Mesothelial cell of epicardium (in vitro differentiated cells): ENCODE data around the gene KLHL3. TPM values are rescaled to one million over a fixed set of nuclear protein-coding genes. Genes with fewer than 3 reads are reported as not detected.

ENCODE experiments used
- DNase-seq, 2 experiments: peaks; one replicate each; pipeline ENCODE4 v3.0.0; 2021; ENCODE audit warnings: low spot score in 2 of 2; ENCODE audit not compliant: unreplicated experiment in 2 of 2
- H3K27ac Mint-ChIP-seq: 2 replicates; pipeline ENCODE4 v1.8.0; 2021; ENCODE audit warnings: mixed read lengths
- H3K27me3 Mint-ChIP-seq: 2 replicates; pipeline ENCODE4 v1.8.0; 2021; ENCODE audit warnings: low read depth, mixed read lengths
- H3K36me3 Mint-ChIP-seq: 2 replicates; pipeline ENCODE4 v1.8.0; 2021; ENCODE audit warnings: mixed read lengths
- H3K4me1 Mint-ChIP-seq: 2 replicates; pipeline ENCODE4 v1.8.0; 2021; ENCODE audit warnings: mixed read lengths
- H3K4me3 Mint-ChIP-seq: 2 replicates; pipeline ENCODE4 v1.8.0; 2021; ENCODE audit warnings: mild to moderate bottlenecking, moderate library complexity, mixed read lengths
- H3K9me3 Mint-ChIP-seq: 2 replicates; pipeline ENCODE4 v1.8.0; 2021; ENCODE audit warnings: mixed read lengths
- total RNA-seq: library from RNA; stranded (reverse); gene quantifications from 3 replicates; pipeline ENCODE4 v1.2.1, GENCODE V29; 2021
- TF ChIP-seq, protein P1 (sequence below): fragments of 200-600 bp; sonication (generic); IDR thresholded peaks from one replicate; pipeline ENCODE4 v1.5.0; 2021; ENCODE audit warnings: antibody characterized with exemption; ENCODE audit not compliant: unreplicated experiment

Gene KLHL3
- total RNA-seq, 1 donor from 2014 or later, result 13.1 TPM

DNA sequence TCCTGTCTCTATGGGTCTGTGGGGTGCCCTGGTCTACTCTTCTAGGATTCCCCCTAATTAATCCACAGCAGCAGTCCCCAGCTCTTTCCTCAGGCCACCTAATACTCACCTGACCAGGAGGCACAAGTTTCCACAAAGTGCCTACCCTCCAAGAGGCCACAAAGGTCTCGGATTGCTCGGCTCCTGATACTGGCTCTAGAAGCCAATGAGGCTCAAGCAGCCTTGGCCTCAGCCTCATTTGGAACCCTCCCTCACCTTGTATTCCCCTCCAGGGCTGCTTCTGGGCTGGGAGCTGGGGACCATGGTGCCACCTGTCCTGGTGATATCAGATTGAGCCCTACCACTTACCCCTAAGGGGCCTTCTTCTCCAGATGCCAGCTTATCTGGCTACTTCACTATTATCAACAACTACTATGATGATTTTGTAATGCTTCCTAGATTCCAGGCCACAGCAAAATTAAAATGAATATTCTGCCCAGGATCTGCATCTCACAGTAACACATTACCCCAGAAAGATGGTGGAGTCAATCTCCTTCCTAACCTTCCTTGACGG is 133.1 kb downstream of the KLHL3 start:
- TF ChIP-seq, protein P1, sequence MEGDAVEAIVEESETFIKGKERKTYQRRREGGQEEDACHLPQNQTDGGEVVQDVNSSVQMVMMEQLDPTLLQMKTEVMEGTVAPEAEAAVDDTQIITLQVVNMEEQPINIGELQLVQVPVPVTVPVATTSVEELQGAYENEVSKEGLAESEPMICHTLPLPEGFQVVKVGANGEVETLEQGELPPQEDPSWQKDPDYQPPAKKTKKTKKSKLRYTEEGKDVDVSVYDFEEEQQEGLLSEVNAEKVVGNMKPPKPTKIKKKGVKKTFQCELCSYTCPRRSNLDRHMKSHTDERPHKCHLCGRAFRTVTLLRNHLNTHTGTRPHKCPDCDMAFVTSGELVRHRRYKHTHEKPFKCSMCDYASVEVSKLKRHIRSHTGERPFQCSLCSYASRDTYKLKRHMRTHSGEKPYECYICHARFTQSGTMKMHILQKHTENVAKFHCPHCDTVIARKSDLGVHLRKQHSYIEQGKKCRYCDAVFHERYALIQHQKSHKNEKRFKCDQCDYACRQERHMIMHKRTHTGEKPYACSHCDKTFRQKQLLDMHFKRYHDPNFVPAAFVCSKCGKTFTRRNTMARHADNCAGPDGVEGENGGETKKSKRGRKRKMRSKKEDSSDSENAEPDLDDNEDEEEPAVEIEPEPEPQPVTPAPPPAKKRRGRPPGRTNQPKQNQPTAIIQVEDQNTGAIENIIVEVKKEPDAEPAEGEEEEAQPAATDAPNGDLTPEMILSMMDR, result no peak
- H3K27me3 Mint-ChIP-seq, result peaks cover 88% of the 10 kb centered on the region
- H3K4me1 Mint-ChIP-seq, result no peaks in the 10 kb centered on the region
- DNase-seq, result no peak
- no peak overlapping the region for H3K27ac Mint-ChIP-seq
- no peak overlapping the region for H3K4me3 Mint-ChIP-seq
- H3K9me3 Mint-ChIP-seq, result no peaks in the 10 kb centered on the region
- no peaks in the 10 kb centered on the region for H3K36me3 Mint-ChIP-seq

DNA sequence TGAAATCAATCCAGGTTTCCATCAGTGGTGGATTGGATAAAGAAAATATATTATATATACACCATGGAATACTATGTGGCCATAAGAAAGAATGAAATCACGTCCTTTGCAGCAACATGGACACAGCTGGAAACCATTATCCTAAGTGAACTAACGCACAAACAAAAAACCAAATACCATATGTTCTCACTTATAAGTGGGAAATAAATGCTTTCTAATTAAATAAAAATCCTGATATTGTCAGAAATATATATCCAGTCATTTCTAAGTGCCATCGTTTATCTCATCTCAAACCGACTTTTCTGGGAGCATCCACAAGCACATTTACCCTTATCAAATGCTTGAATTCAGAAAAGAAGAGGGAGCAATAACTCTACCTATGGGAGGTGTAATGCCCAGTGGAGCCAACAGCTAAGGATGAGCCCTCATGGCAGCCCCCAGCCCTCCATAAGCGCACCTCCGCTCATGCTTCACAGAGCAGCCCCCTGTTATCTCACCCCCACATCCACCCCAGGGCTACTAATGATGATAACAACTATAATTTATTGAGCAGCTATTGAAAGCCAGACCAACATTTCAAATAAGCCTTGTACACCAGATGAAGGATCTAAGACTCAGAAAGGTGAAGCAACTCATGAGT is 135.0 kb downstream of the KLHL3 start:
- Mint-ChIP-seq H3K4me3 (no peak overlapping the region), H3K4me1 (no peaks in the 10 kb centered on the region), H3K27ac (no peak overlapping the region), H3K36me3 (no peaks in the 10 kb centered on the region), H3K27me3 (peaks cover 87% of the 10 kb centered on the region), H3K9me3 (no peaks in the 10 kb centered on the region)
- TF ChIP-seq, protein P1, result no peak
- no peak for DNase-seq

DNA sequence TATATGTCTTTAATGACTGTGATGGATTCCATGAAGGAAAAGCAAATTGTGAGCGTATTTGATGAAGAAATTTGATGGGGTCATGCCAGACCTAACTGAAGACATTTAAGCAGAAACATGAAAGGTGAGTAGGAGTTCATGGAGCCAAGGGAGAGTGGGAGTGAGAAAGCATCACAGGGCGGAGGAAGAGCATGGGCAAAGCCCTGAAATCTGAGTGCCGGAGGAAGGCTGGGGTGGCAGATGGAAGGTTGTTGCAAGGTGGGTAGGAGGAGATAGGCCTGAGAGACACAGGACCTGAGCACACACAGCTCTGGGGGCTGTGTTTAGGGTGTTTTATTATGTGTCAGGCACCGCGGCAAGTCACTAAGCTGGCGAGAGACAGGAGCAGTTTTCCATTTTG is 136.4 kb downstream of the KLHL3 start:
- Mint-ChIP-seq H3K9me3 (no peaks in the 10 kb centered on the region), H3K27ac (no peak overlapping the region), H3K4me3 (no peak overlapping the region), H3K4me1 (no peaks in the 10 kb centered on the region), H3K36me3 (no peaks in the 10 kb centered on the region), H3K27me3 (peaks cover 84% of the 10 kb centered on the region)
- no peak for DNase-seq
- TF ChIP-seq, protein P1, result no peak

DNA sequence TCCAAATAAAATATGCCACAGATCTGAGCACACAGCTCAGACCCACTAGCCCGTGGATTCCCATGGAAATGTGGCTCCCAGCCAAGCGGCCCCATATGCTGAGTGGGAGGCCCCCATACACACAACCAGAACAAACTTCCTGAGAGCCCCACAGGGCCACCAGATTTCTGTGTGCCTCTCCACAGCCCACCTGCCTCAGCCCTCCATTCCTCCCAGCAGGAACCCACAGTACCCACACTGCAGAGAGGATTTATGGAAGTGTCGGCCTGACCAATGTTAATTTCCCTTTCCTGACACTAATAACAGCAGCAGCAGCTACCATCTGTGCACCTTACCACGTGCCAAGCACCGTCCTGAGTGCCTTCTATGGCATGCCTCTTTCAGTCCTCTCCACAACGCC is 137.5 kb downstream of the KLHL3 start:
- Mint-ChIP-seq H3K4me3 (no peak overlapping the region), H3K9me3 (no peaks in the 10 kb centered on the region), H3K4me1 (no peaks in the 10 kb centered on the region), H3K27ac (no peak overlapping the region), H3K36me3 (no peaks in the 10 kb centered on the region), H3K27me3 (peaks cover 80% of the 10 kb centered on the region)
- no peak for DNase-seq
- TF ChIP-seq, protein P1, result no peak

DNA sequence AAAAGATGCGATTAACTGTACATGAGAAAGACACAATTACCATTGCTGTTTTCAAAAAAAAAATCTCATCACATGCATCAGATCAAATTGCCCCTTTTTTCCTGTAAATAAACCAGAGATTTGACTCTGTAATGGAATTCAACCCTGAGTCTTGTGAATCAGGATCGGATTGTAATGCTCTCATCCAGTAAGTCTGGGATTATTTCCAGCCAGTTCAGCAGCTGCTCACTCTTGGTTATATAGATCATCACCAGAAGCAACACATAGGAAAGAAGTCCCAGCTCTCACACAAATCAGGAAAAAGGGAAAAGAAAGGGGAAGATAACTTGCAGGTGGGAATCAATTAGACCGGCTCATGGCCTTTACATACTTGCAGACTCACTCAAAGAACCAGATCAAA is 138.9 kb downstream of the KLHL3 start:
- no peak for DNase-seq
- H3K27me3 Mint-ChIP-seq, result peaks cover 72% of the 10 kb centered on the region
- H3K4me1 Mint-ChIP-seq, result no peaks in the 10 kb centered on the region
- TF ChIP-seq, protein P1, result no peak
- no peak overlapping the region for H3K4me3 Mint-ChIP-seq
- no peaks in the 10 kb centered on the region for H3K36me3 Mint-ChIP-seq
- no peak overlapping the region for H3K27ac Mint-ChIP-seq
- H3K9me3 Mint-ChIP-seq, result peaks cover 7% of the 10 kb centered on the region
